Upper lobe of left lung (tissue), 6 donors: ENCODE results near the gene MAGI2. TPM values are rescaled to one million over a fixed set of nuclear protein-coding genes. Genes with fewer than 3 reads are reported as not detected.

Experiments
- ATAC-seq, 2 donors: fragments of 200-7000 bp; cut with Tn5 transposase; one replicate each; pipeline ENCODE4 v1.9.1; 2022; ENCODE audit warnings: mild to moderate bottlenecking in 2 of 2, moderate library complexity in 2 of 2; ENCODE audit not compliant: low FRiP score in 2 of 2
- DNase-seq, 2 donors: peaks; one replicate each; pipeline ENCODE4 v3.0.0-alpha.2; 2019 to 2020
- H3K27ac ChIP-seq, 4 donors: fragments of 200-600 bp; sonication (generic); one replicate each; pipeline ENCODE4 v1.5.1; 2016 to 2019
- H3K27me3 ChIP-seq, 4 donors: fragments of 200-600 bp; sonication (generic); one replicate each; pipeline ENCODE4 v1.5.1; 2017 to 2019
- H3K36me3 ChIP-seq, 4 donors: fragments of 200-600 bp; sonication (generic); one replicate each; pipeline ENCODE4 v1.5.1; 2016 to 2019
- H3K4me1 ChIP-seq, 4 donors: fragments of 200-600 bp; sonication (generic); one replicate each; pipeline ENCODE4 v1.5.1; 2018 to 2019
- H3K4me3 ChIP-seq, 4 donors: fragments of 200-600 bp; sonication (generic); one replicate each; pipeline ENCODE4 v1.5.1; 2017 to 2019; ENCODE audit warnings: mild to moderate bottlenecking in 2 of 4, moderate library complexity in 1 of 4
- H3K9me3 ChIP-seq, 4 donors: fragments of 200-600 bp; sonication (generic); one replicate each; pipeline ENCODE4 v1.5.1; 2018 to 2019
- CTCF ChIP-seq, 6 experiments: fragments of 450-650 bp in 4 of 6; fragments of 200-600 bp in 2 of 6; sonication (generic) in 2 of 6; IDR thresholded peaks; one replicate each; pipeline ENCODE4 v1.5.1; 2016 to 2019; ENCODE audit warnings: antibody characterized with exemption in 6 of 6
- EP300 ChIP-seq, 4 donors: sonication (generic); formaldehyde crosslinking; IDR thresholded peaks; one replicate each; pipeline ENCODE4 v1.5.1; 2017; ENCODE audit warnings: antibody characterized with exemption in 4 of 4, control low read depth in 2 of 4
- POLR2A ChIP-seq, 4 donors: fragments of 450-650 bp; IDR thresholded peaks; one replicate each; pipeline ENCODE4 v1.5.1; 2016 to 2017; ENCODE audit warnings: antibody characterized with exemption in 4 of 4, mild to moderate bottlenecking in 2 of 4
- POLR2AphosphoS5 ChIP-seq, 2 donors: sonication (generic); formaldehyde crosslinking; IDR thresholded peaks; one replicate each; pipeline ENCODE4 v1.5.1; 2017; ENCODE audit warnings: antibody characterized with exemption in 2 of 2
- WGBS, 2 donors: methylation state at CpG; one replicate each; pipeline ENCODE4 v1.1.5; 2017 to 2018; 5-methylcytosine and 5-hydroxymethylcytosine counted together
- total RNA-seq, 6 donors: library from RNA; depleted of rRNA in 4 of 6; stranded (reverse); fragments of >200 nt in 4 of 6; gene quantifications; one replicate each; pipeline versions ENCODE4 v1.1.0 to v1.2.1, GENCODE V29; 2016 to 2021
- donor health status: DM: no; HTN: no; CAD: no; lungs with moderate emphysema.
- donor health status: DM: no; HTN: yes; CAD: no; lungs with severe emphysema.

The MAGI2 gene
- total RNA-seq, 6 donors from 2014 or later, result 7.9 to 84.9 (median 11.8) TPM

GRCh38 chr7:78749052-78749746 is 704.3 kb downstream of the MAGI2 start:
- no peaks in the 10 kb centered on the region for H3K27me3 ChIP-seq
- no peak for ATAC-seq
- no peaks in the 10 kb centered on the region for H3K36me3 ChIP-seq
- no peak overlapping the region for H3K27ac ChIP-seq
- 73 to 82% methylated on average over 5 of the region's 5 CpGs for WGBS, 2 donors
- H3K4me1 ChIP-seq, result no peaks in the 10 kb centered on the region
- H3K4me3 ChIP-seq, result no peak overlapping the region
- peaks cover 0 to 9% (median 3%) of the 10 kb centered on the region in 4 donors for H3K9me3 ChIP-seq
- DNase-seq, result no peak
- no peak for TF ChIP-seq EP300 (IDR thresholded peaks at IDR 0.05)
- TF ChIP-seq POLR2A (IDR thresholded peaks at IDR 0.05), result no peak
- TF ChIP-seq POLR2AphosphoS5 (IDR thresholded peaks at IDR 0.05), result no peak

- no peak overlapping the region for H3K4me3 ChIP-seq
- WGBS, 2 donors, result 63 to 68% methylated on average over 3 of the region's 3 CpGs
- no peaks in the 10 kb centered on the region for H3K4me1 ChIP-seq
- no peaks in the 10 kb centered on the region for H3K9me3 ChIP-seq
- ATAC-seq, result no peak
- no peak overlapping the region for H3K27ac ChIP-seq
- no peaks in the 10 kb centered on the region for H3K27me3 ChIP-seq
- no peak for TF ChIP-seq CTCF (IDR thresholded peaks at IDR 0.05)
- TF ChIP-seq POLR2AphosphoS5 (IDR thresholded peaks at IDR 0.05), result no peak
- no peak for TF ChIP-seq POLR2A (IDR thresholded peaks at IDR 0.05)
- TF ChIP-seq EP300 (IDR thresholded peaks at IDR 0.05), result no peak
- no peaks in the 10 kb centered on the region for H3K36me3 ChIP-seq
- DNase-seq, result no peak
Measured at GRCh38 chr7:78747592-78747991, 705.9 kb downstream of the MAGI2 start.

GRCh38 chr7:78746301-78746700 is 707.2 kb downstream of the MAGI2 start:
- Histone ChIP-seq H3K36me3 (no peaks in the 10 kb centered on the region), H3K27me3 (no peaks in the 10 kb centered on the region), H3K4me1 (no peaks in the 10 kb centered on the region), H3K9me3 (no peaks in the 10 kb centered on the region), H3K27ac (no peak overlapping the region), H3K4me3 (no peak overlapping the region)
- no peak for DNase-seq
- WGBS, 2 donors, result 66 to 73% methylated on average over 2 of the region's 2 CpGs
- ATAC-seq, result no peak
- TF ChIP-seq CTCF (IDR thresholded peaks at IDR 0.05) (no peak), EP300 (IDR thresholded peaks at IDR 0.05) (no peak), POLR2AphosphoS5 (IDR thresholded peaks at IDR 0.05) (no peak), POLR2A (IDR thresholded peaks at IDR 0.05) (no peak)

GRCh38 chr7:78742694-78743093 is 710.8 kb downstream of the MAGI2 start:
- ATAC-seq, result no peak

GRCh38 chr7:78736548-78736947 is 716.9 kb downstream of the MAGI2 start:
- Histone ChIP-seq H3K27me3 (no peaks in the 10 kb centered on the region), H3K27ac (no peak overlapping the region), H3K36me3 (no peaks in the 10 kb centered on the region), H3K9me3 (no peaks in the 10 kb centered on the region), H3K4me3 (no peak overlapping the region), H3K4me1 (no peaks in the 10 kb centered on the region)
- WGBS, 2 donors, result 45 to 55% methylated on average over 1 of the region's 1 CpG
- no peak for ATAC-seq
- TF ChIP-seq EP300 (IDR thresholded peaks at IDR 0.05) (no peak), POLR2AphosphoS5 (IDR thresholded peaks at IDR 0.05) (no peak), CTCF (IDR thresholded peaks at IDR 0.05) (no peak), POLR2A (IDR thresholded peaks at IDR 0.05) (no peak)
- DNase-seq, result no peak

More at GRCh38 chr7:78742694-78743093, 710.8 kb downstream of the MAGI2 start:
- no peak for DNase-seq
- no peaks in the 10 kb centered on the region for H3K4me1 ChIP-seq
- no peaks in the 10 kb centered on the region for H3K27me3 ChIP-seq
- no peak overlapping the region for H3K27ac ChIP-seq
- H3K9me3 ChIP-seq, result no peaks in the 10 kb centered on the region
- WGBS, 2 donors, result 60 to 73% methylated on average over 1 of the region's 1 CpG
- no peak overlapping the region for H3K4me3 ChIP-seq
- TF ChIP-seq POLR2AphosphoS5 (IDR thresholded peaks at IDR 0.05), result no peak
- no peak for TF ChIP-seq EP300 (IDR thresholded peaks at IDR 0.05)
- TF ChIP-seq CTCF (IDR thresholded peaks at IDR 0.05), result no peak
- no peak for TF ChIP-seq POLR2A (IDR thresholded peaks at IDR 0.05)
- H3K36me3 ChIP-seq, result no peaks in the 10 kb centered on the region
